ENCODE measurements around the gene PTPRG. TPM values are rescaled to one million over a fixed set of nuclear protein-coding genes. Genes with fewer than 3 reads are reported as not detected.
A peak's percentile ranks its signal among the peaks of the same experiment; 100 is the strongest.

Gene PTPRG
- total RNA-seq, 1 experiment from 2014 or later, result 0.74 TPM

DNA sequence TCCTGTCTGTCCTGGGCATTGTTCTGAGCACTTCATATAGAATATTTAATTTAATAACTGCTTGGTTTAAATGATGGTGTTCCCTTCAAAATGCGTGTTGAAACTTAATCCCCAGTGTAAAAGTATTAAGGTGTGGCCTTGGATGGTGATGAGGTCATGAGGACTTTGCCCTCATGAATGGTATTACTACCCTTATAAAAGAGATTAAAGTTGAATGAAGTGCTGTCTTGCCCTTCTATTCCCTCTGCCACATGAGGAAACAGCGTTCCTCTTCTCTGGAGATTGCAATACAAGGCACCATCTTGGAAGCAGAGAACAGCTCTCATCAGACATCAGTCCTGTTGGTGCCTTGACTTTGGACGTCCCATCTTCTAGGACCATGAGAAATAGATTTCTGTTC lies 374.4 kb downstream of the PTPRG start:
- no peaks in the 10 kb centered on the region for H3K27me3 ChIP-seq (ENCODE audit: control insufficient read depth, insufficient read depth, low read length)
- DNase-seq (ENCODE audit: low read depth, low spot score) (no peak), ATAC-seq (no peak)
- H3K4me3 ChIP-seq (ENCODE audit: low read depth in 2 of 2, low read length in 2 of 2), result no peak overlapping the region
- H3K4me1 ChIP-seq (ENCODE audit: control insufficient read depth, insufficient read depth, low read length), result no peaks in the 10 kb centered on the region
- ChIA-PET POLR2A (no interaction called here), CTCF (no interaction called here)
- H3K9me3 ChIP-seq (ENCODE audit: control insufficient read depth, insufficient read depth, low read depth, low read length), result no peaks in the 10 kb centered on the region
- H3K36me3 ChIP-seq (ENCODE audit: control insufficient read depth, insufficient read depth, low read length), result no peaks in the 10 kb centered on the region
- no peak overlapping the region for H3K27ac ChIP-seq (ENCODE audit: low read length)
- BruUV-seq (replicated peaks), result no TSS peak
- intact Hi-C loops (cut with micrococcal nuclease; ENCODE audit: unreplicated experiment), result no loop called here
- in situ Hi-C loops (cut with HindIII; ENCODE audit: low pct_unique_long_range_greater_than_20kb, low sequenced_read_pairs), result no loop called here
- TF ChIP-seq SIN3A (IDR thresholded peaks at IDR 0.05; ENCODE audit: borderline replicate concordance, insufficient read depth, low read depth, low read length), result no peak
- TF ChIP-seq, protein P1, sequence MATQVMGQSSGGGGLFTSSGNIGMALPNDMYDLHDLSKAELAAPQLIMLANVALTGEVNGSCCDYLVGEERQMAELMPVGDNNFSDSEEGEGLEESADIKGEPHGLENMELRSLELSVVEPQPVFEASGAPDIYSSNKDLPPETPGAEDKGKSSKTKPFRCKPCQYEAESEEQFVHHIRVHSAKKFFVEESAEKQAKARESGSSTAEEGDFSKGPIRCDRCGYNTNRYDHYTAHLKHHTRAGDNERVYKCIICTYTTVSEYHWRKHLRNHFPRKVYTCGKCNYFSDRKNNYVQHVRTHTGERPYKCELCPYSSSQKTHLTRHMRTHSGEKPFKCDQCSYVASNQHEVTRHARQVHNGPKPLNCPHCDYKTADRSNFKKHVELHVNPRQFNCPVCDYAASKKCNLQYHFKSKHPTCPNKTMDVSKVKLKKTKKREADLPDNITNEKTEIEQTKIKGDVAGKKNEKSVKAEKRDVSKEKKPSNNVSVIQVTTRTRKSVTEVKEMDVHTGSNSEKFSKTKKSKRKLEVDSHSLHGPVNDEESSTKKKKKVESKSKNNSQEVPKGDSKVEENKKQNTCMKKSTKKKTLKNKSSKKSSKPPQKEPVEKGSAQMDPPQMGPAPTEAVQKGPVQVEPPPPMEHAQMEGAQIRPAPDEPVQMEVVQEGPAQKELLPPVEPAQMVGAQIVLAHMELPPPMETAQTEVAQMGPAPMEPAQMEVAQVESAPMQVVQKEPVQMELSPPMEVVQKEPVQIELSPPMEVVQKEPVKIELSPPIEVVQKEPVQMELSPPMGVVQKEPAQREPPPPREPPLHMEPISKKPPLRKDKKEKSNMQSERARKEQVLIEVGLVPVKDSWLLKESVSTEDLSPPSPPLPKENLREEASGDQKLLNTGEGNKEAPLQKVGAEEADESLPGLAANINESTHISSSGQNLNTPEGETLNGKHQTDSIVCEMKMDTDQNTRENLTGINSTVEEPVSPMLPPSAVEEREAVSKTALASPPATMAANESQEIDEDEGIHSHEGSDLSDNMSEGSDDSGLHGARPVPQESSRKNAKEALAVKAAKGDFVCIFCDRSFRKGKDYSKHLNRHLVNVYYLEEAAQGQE (IDR thresholded peaks at IDR 0.05; ENCODE audit: insufficient read depth in 1 of 2, low read depth in 2 of 2, low read length in 1 of 2), result no peak
- TF ChIP-seq, protein P2, sequence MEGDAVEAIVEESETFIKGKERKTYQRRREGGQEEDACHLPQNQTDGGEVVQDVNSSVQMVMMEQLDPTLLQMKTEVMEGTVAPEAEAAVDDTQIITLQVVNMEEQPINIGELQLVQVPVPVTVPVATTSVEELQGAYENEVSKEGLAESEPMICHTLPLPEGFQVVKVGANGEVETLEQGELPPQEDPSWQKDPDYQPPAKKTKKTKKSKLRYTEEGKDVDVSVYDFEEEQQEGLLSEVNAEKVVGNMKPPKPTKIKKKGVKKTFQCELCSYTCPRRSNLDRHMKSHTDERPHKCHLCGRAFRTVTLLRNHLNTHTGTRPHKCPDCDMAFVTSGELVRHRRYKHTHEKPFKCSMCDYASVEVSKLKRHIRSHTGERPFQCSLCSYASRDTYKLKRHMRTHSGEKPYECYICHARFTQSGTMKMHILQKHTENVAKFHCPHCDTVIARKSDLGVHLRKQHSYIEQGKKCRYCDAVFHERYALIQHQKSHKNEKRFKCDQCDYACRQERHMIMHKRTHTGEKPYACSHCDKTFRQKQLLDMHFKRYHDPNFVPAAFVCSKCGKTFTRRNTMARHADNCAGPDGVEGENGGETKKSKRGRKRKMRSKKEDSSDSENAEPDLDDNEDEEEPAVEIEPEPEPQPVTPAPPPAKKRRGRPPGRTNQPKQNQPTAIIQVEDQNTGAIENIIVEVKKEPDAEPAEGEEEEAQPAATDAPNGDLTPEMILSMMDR (IDR thresholded peaks at IDR 0.05), result no peak
- TF ChIP-seq TCF7L2 (IDR thresholded peaks at IDR 0.05; ENCODE audit: low read depth, low read length), result no peak
- no peak for TF ChIP-seq POLR2AphosphoS5 (IDR thresholded peaks at IDR 0.05; ENCODE audit: low read depth, low read length)

DNA sequence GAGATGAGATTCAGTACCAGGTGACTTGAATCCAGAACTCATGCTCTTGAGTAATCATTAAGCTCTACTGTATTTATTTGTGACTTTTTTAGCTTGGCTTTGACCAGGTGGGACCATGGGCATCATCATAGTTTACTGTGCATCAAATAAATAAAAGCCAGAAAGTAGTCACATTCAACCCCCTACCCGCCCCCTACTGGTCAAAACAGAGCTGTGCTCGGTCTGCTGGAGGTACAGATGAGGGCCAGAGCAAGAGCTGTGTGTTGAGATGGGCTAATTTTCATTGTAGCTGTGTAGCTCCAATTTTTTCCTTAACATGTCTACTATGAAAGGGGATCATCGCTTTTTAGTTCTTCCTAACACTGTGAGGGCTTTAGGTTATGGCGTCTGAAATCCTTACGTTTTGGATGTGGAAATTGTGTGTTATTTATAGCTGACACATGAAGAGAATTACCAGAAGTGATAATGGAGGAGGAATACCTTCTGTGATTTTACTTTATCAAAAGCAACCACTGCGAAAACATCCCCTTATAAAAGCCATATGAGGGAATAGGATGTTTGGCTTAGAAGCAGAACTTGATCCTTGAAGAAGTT lies 375.1 kb downstream of the PTPRG start:
- H3K36me3 ChIP-seq (ENCODE audit: control insufficient read depth, insufficient read depth, low read length), result no peaks in the 10 kb centered on the region
- no peaks in the 10 kb centered on the region for H3K4me1 ChIP-seq (ENCODE audit: control insufficient read depth, insufficient read depth, low read length)
- no TSS peak for BruUV-seq (replicated peaks)
- in situ Hi-C loops (cut with HindIII; ENCODE audit: low pct_unique_long_range_greater_than_20kb, low sequenced_read_pairs) (no loop called here), intact Hi-C loops (cut with micrococcal nuclease; ENCODE audit: unreplicated experiment) (no loop called here)
- ATAC-seq, result no peak
- no peak overlapping the region for H3K4me3 ChIP-seq (ENCODE audit: low read depth in 2 of 2, low read length in 2 of 2)
- H3K9me3 ChIP-seq (ENCODE audit: control insufficient read depth, insufficient read depth, low read depth, low read length), result no peaks in the 10 kb centered on the region
- DNase-seq (ENCODE audit: low read depth, low spot score), result peak; percentile 10
- ChIA-PET POLR2A (no interaction called here), CTCF (no interaction called here)
- no peak overlapping the region for H3K27ac ChIP-seq (ENCODE audit: low read length)
- TF ChIP-seq, protein P2 (IDR thresholded peaks at IDR 0.05), result peak; percentile 44
- TF ChIP-seq SIN3A (IDR thresholded peaks at IDR 0.05; ENCODE audit: borderline replicate concordance, insufficient read depth, low read depth, low read length), result no peak
- H3K27me3 ChIP-seq (ENCODE audit: control insufficient read depth, insufficient read depth, low read length), result no peaks in the 10 kb centered on the region

All from Panc1 (cell line).